ENCODE results near the gene QSOX2.
"Not testable (repeated sequence)": the region's sequence is repeated elsewhere in the genome, so short reads cannot be mapped to it uniquely, and the experiment has no call there.

QSOX2 gene

GRCh38 chr9:136282272-136282861 is 36.8 kb upstream of the QSOX2 start:
- DNase-seq (ENCODE audit: low spot score), result no peak

GRCh38 chr9:136281421-136282271 is 36.0 kb upstream of the QSOX2 start:
- DNase-seq (ENCODE audit: low spot score), result no peak

- DNase-seq (ENCODE audit: low spot score), result no peak
Observed at GRCh38 chr9:136280535-136281315, 35.1 kb upstream of the QSOX2 start.

DNA sequence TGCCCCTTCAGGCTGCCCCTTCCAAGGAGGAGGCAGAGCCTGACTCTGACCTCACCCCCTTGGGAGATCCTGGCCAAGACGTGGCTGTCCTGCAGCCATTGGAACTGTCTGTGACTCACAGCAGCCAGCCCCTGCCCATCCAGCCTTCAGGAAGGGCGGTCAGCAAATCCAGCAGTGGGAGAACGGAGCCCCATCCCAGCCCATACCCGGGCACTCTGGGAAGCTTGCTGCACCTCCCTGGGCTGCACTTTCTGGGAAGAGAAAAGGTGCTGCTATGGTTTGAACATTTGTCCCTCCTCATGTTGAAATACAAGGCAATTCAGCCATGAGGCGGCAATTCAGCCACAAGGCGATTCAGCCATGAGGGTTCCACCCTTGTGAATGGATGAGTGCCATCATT is 33.9 kb upstream of the QSOX2 start:
- DNase-seq (ENCODE audit: low spot score), result no peak

GRCh38 chr9:136278894-136279293 is 33.3 kb upstream of the QSOX2 start:
- DNase-seq (ENCODE audit: low spot score), result no peak

GRCh38 chr9:136278221-136278620 is 32.6 kb upstream of the QSOX2 start:
- no peak for DNase-seq (ENCODE audit: low spot score)

GRCh38 chr9:136277746-136278145 is 32.1 kb upstream of the QSOX2 start:
- no peak for DNase-seq (ENCODE audit: low spot score)

DNA sequence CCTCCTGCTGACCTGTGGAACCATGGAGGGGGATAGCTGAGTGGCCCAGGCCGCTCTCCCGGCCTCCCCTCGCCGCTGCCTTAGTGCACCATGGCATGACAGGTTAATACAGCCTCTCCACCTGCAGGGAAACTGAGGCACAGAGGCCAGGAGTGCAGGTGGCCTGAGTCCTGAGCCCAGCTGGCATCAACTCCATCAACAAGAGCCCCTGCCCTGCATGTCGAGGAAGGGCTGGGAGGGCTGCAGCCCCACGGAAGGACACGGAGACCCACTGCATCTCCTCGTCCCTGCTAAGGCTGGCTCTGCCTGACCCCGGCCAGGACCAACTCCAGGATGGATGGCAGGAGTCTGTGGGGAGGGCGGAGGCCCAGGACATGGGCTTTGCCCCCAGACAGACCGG is 31.1 kb upstream of the QSOX2 start:
- no peak for DNase-seq (ENCODE audit: low spot score)

DNA sequence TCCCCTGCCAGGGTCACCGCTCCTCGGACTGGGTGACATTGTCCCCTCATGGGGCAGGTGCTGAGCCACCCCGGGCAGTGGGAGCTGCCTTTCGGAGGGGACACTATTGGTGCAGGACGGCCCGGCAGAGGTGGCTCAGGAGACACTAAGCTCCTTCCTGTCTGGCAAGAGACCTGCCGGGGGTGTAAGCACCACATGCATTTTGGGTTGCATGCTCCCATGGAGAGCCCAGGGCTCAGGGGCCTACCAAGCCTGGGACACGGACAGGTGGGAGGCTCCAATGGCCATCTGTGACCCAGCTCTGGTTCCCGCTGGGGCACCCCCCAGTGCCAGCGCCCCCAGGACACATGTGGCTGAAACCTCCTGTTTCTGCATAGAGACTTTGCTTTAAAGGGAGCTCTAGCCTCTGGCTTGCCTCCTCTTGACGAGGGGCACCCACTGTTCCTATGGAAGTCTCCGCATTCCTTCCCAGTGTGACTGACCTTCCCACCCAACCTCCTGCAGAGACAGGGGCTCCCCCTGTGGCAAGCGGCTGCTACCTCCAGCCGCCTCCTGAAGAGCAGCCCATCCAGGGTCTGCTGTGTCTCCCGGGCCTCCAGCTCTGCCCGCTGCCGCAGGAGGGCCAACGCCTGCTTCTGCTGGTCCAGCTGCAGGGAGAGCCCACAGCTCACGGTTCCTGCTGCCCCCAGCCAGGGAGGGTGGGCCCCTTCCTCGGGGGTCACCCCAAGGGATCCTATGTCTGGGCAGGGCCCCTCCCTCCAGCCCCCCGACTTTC is 30.2 kb upstream of the QSOX2 start:
- DNase-seq (ENCODE audit: low spot score), result no peak

- no peak for DNase-seq (ENCODE audit: low spot score)
Observed at GRCh38 chr9:136274786-136275654, 29.4 kb upstream of the QSOX2 start.

DNA sequence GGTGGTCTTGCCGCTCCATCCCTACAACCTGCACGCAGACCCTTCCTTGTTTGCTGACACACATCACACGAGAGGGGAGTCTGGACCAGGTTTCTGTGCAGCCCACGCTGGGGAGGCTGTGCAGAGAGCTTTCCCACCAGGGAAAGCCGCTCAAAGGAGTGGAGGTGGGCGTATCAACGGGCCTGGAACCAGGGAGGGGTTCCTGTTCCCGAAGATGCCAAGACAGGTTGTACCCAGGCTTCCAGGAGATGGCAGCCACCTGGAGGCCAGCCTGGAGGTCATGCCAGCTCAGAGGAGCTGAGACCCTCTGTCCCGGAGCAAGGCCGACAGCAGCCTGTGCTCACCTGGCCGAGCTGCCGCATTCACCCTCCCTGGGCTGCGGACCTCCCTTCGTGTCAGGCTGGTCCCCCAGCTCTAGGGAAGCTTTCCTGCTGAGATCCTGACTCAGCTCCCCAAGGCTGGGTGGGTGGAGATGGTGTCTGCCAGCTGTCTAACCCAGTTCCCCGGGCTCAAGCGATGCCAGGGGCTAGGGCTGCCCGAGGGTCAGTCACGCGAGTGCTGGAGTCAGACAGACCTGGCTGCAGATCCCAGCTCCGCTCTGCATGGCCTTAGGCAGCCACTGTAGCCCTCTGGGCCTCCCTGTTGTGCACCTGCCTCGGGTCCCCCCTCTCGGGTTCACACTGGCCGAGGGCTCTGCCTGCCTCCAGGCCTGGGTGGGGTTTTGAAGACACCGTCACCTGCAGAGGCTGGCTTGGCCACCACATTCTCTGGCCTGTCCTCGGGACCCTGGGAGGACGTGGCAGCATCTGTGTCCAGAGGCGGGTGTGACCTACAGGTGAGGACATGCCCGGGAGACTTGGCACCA is 28.5 kb upstream of the QSOX2 start:
- DNase-seq (ENCODE audit: low spot score), result no peak

GRCh38 chr9:136273244-136273865 is 27.7 kb upstream of the QSOX2 start:
- DNase-seq (ENCODE audit: low spot score), result no peak

- DNase-seq (ENCODE audit: low spot score), result no peak
Observed at GRCh38 chr9:136270173-136270705, 24.6 kb upstream of the QSOX2 start.

GRCh38 chr9:136268735-136269134 is 23.1 kb upstream of the QSOX2 start:
- no peak for DNase-seq (ENCODE audit: low spot score)

GRCh38 chr9:136268318-136268717 is 22.7 kb upstream of the QSOX2 start:
- DNase-seq (ENCODE audit: low spot score), result peak; percentile 9

DNA sequence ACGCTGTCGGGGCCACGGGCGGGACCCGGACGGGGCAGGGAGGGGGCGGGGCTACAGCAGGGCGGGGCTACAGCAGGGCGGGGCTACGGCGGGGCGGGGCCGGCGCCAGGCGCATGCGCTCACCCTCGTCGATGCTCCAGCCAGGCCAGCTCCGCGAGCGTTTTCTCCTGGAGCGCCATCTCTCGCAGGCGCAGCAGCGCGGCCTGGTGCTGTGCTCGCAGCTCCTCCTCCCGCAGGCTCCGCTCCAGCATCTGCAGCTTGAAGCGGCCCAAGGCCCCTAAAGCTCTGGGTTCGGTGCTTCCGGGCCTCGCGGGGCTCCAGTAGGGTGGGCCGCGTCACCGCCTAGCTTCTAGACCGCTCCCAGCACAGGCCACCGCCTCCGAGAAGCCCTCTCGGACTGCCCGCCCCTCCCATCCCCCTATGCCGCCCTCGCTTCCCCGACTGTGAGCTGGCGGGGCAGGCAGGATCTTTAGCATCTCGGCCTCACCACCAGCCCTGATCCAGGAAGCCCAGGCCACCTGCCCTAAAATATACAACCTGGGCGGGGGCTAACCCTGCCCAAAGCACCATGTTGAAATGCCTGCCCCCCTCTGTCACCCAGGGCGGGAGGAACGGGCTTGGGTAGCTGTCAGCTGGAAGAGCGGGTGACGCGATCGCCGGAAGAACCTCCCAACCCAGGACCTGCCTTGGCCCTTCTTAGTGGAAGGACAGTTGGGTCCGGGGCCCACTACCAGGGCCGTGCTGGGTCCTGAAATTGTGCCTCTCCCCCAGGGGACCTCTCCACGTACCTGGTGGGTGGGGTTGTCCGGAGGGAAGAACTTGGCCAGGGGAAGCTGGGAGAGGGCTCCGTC is 21.9 kb upstream of the QSOX2 start:
- DNase-seq (ENCODE audit: low spot score), result peak; percentile 86

GRCh38 chr9:136266641-136267040 is 21.0 kb upstream of the QSOX2 start:
- not testable (repeated sequence) for DNase-seq (ENCODE audit: low spot score)

- DNase-seq (ENCODE audit: low spot score), result no peak
Observed at GRCh38 chr9:136265561-136266355, 20.1 kb upstream of the QSOX2 start.
